Smooth muscle cell (in vitro differentiated cells): ENCODE data around the gene TCF7L2. TPM values are rescaled to one million over a fixed set of nuclear protein-coding genes. Genes with fewer than 3 reads are reported as not detected.

Source experiments
- DNase-seq: peaks from one replicate; lab custom pipeline; 2025; ENCODE audit not compliant: unreplicated experiment; lab: John Stamatoyannopoulos, UW
- H2AFZ ChIP-seq: fragments of 200-600 bp; sonication (generic); 2 replicates; pipeline ENCODE4 v1.6.0; 2016; ENCODE audit warnings: antibody characterized with exemption, low read depth, mild to moderate bottlenecking
- H3F3A ChIP-seq: fragments of 200-600 bp; sonication (generic); 2 replicates; pipeline ENCODE4 v1.6.0; 2017; ENCODE audit warnings: antibody characterized with exemption, low read depth
- H3K27ac ChIP-seq: fragments of 200-600 bp; sonication (generic); 2 replicates; pipeline ENCODE4 v1.5.1; 2016; ENCODE audit warnings: low read depth, mild to moderate bottlenecking
- H3K27me3 ChIP-seq: fragments of 200-600 bp; sonication (generic); 2 replicates; pipeline ENCODE4 v1.6.1; 2016; ENCODE audit warnings: low read depth, mild to moderate bottlenecking
- H3K36me3 ChIP-seq: fragments of 200-600 bp; sonication (generic); 2 replicates; pipeline ENCODE4 v1.5.1; 2016; ENCODE audit warnings: low read depth
- H3K4me1 ChIP-seq: fragments of 200-600 bp; sonication (generic); 2 replicates; pipeline ENCODE4 v1.5.1; 2016; ENCODE audit warnings: low read depth
- H3K4me2 ChIP-seq: fragments of 200-600 bp; sonication (generic); 2 replicates; pipeline ENCODE4 v1.6.0; 2016; ENCODE audit warnings: mild to moderate bottlenecking
- H3K4me3 ChIP-seq: fragments of 200-600 bp; sonication (generic); 2 replicates; pipeline ENCODE4 v1.5.1; 2016; ENCODE audit warnings: mild to moderate bottlenecking
- H3K79me2 ChIP-seq: fragments of 200-600 bp; sonication (generic); 2 replicates; pipeline ENCODE4 v1.6.0; 2016; ENCODE audit warnings: low read depth, mild to moderate bottlenecking
- H3K9ac ChIP-seq: fragments of 200-600 bp; sonication (generic); 2 replicates; pipeline ENCODE4 v1.6.0; 2016; ENCODE audit warnings: low read depth
- H3K9me3 ChIP-seq: fragments of 200-600 bp; sonication (generic); replicated peaks from 2 replicates; pipeline ENCODE4 v1.5.1; 2016; ENCODE audit warnings: low read depth
- H4K20me1 ChIP-seq: fragments of 200-600 bp; sonication (generic); 2 replicates; pipeline ENCODE4 v1.6.0; 2016; ENCODE audit warnings: low read depth
- CTCF ChIP-seq: fragments of 200-600 bp; sonication (generic); IDR thresholded peaks from 2 replicates; pipeline ENCODE4 v1.5.1; 2017; ENCODE audit warnings: borderline replicate concordance, mild to moderate bottlenecking, antibody characterized with exemption; ENCODE audit not compliant: insufficient read depth, poor library complexity, severe bottlenecking
- WGBS: methylation state at CpG from one replicate; pipeline ENCODE4 v1.1.7; 2016; ENCODE audit warnings: low lambda C conversion rate; 5-methylcytosine and 5-hydroxymethylcytosine counted together
- polyA plus RNA-seq: library from polyadenylated mRNA; unstranded; fragments of >200 nt; fragmentation: Nextera tagmentation; extraction: Ambion mirVana; gene quantifications from 2 replicates; pipeline ENCODE4 v1.2.1, GENCODE V29; 2016
- total RNA-seq: library from RNA; depleted of rRNA; stranded (reverse); fragments of >200 nt; gene quantifications from 2 replicates; pipeline ENCODE4 v1.2.3, GENCODE V29; 2014

The TCF7L2 gene
- total and polyA plus RNA-seq, 2 experiments from 2014 or later = 14.6 to 17.7 TPM

GRCh38 chr10:113121153-113121552 is 171.1 kb downstream of the TCF7L2 start:
- no peak for TF ChIP-seq CTCF
- 79% methylated on average over 7 of the region's 7 CpGs for WGBS
- Histone ChIP-seq H3K4me2 (no peak overlapping the region), H3F3A (no peaks in the 10 kb centered on the region), H3K4me1 (peaks cover 35% of the 10 kb centered on the region), H3K79me2 (peaks cover 91% of the 10 kb centered on the region), H3K4me3 (no peak overlapping the region), H2AFZ (no peak overlapping the region), H3K27me3 (no peaks in the 10 kb centered on the region), H3K36me3 (no peaks in the 10 kb centered on the region), H3K27ac (no peak overlapping the region), H3K9me3 (no peaks in the 10 kb centered on the region), H4K20me1 (peaks cover 87% of the 10 kb centered on the region), H3K9ac (no peak overlapping the region)
- DNase-seq = no peak

GRCh38 chr10:113122947-113123346 is 172.9 kb downstream of the TCF7L2 start:
- DNase-seq = no peak
- Histone ChIP-seq H3K4me3 (no peak overlapping the region), H3K4me1 (peaks cover 46% of the 10 kb centered on the region), H3F3A (no peaks in the 10 kb centered on the region), H3K79me2 (peaks cover 74% of the 10 kb centered on the region), H3K27ac (no peak overlapping the region), H2AFZ (no peak overlapping the region), H3K9ac (no peak overlapping the region), H3K9me3 (no peaks in the 10 kb centered on the region), H3K36me3 (no peaks in the 10 kb centered on the region), H3K4me2 (no peak overlapping the region), H4K20me1 (peaks cover 97% of the 10 kb centered on the region), H3K27me3 (no peaks in the 10 kb centered on the region)
- WGBS = 84% methylated on average over 9 of the region's 9 CpGs
- TF ChIP-seq CTCF = no peak

GRCh38 chr10:113124724-113125123 is 174.7 kb downstream of the TCF7L2 start:
- no peaks in the 10 kb centered on the region for H3K9me3 ChIP-seq
- no peak overlapping the region for H3K9ac ChIP-seq
- H4K20me1 ChIP-seq = peaks cover 98% of the 10 kb centered on the region
- H3K4me1 ChIP-seq = peaks cover 64% of the 10 kb centered on the region
- H3K36me3 ChIP-seq = no peaks in the 10 kb centered on the region
- no peak overlapping the region for H3K4me2 ChIP-seq
- no peak overlapping the region for H2AFZ ChIP-seq
- H3K79me2 ChIP-seq = peaks cover 66% of the 10 kb centered on the region
- no peak overlapping the region for H3K27ac ChIP-seq
- H3K4me3 ChIP-seq = no peak overlapping the region
- WGBS = 75% methylated on average over 11 of the region's 11 CpGs
- H3K27me3 ChIP-seq = no peaks in the 10 kb centered on the region
- H3F3A ChIP-seq = no peaks in the 10 kb centered on the region
- DNase-seq = no peak
- TF ChIP-seq CTCF = no peak

- H3K4me3 ChIP-seq = no peak overlapping the region
- TF ChIP-seq CTCF = no peak
- no peaks in the 10 kb centered on the region for H3K36me3 ChIP-seq
- H3K27me3 ChIP-seq = no peaks in the 10 kb centered on the region
- no peak overlapping the region for H3K27ac ChIP-seq
- H4K20me1 ChIP-seq = peaks cover 97% of the 10 kb centered on the region
- H3K9me3 ChIP-seq = no peaks in the 10 kb centered on the region
- H2AFZ ChIP-seq = no peak overlapping the region
- H3K79me2 ChIP-seq = peaks cover 65% of the 10 kb centered on the region
- peaks cover 71% of the 10 kb centered on the region for H3K4me1 ChIP-seq
- no peaks in the 10 kb centered on the region for H3F3A ChIP-seq
- H3K9ac ChIP-seq = no peak overlapping the region
- no peak for DNase-seq
- H3K4me2 ChIP-seq = peak overlapping the region; percentile 72
- 92% methylated on average over 6 of the region's 6 CpGs for WGBS
Observed at GRCh38 chr10:113125612-113126011, 175.6 kb downstream of the TCF7L2 start.
